GM18519 (cell line): ENCODE data around the gene LRRC37B.
"Not testable (repeated sequence)": the region's sequence is repeated elsewhere in the genome, so short reads cannot be mapped to it uniquely, and the experiment has no call there.

ENCODE experiments used
- ATAC-seq: cut with Tn5 transposase; IDR thresholded peaks from one replicate; pipeline ENCODE4 v1.9.1; 2021; ENCODE audit warnings: mild to moderate bottlenecking, moderate library complexity; ENCODE audit not compliant: unreplicated experiment, low FRiP score

The LRRC37B gene

DNA sequence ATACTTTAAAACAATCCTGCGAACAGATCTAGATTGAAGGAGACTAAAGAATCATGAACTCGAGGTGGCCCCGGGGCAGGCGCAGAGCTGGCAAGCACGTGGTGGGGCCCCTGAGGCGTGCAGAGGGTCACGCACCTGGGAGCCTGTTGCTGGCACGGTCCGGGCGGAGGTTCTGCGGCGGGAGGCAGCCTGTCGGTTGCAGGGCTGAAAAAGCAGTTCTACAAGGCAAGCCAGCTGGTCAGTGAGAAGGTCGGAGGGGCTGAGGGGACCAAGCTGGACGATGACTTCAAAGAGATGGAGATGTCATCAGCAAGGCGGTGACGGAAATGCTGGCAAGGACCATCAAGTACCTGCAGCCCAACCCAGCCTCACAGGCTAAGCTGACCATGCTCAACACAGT lies 33.1 kb downstream of the LRRC37B start:
- ATAC-seq = not testable (repeated sequence)

DNA sequence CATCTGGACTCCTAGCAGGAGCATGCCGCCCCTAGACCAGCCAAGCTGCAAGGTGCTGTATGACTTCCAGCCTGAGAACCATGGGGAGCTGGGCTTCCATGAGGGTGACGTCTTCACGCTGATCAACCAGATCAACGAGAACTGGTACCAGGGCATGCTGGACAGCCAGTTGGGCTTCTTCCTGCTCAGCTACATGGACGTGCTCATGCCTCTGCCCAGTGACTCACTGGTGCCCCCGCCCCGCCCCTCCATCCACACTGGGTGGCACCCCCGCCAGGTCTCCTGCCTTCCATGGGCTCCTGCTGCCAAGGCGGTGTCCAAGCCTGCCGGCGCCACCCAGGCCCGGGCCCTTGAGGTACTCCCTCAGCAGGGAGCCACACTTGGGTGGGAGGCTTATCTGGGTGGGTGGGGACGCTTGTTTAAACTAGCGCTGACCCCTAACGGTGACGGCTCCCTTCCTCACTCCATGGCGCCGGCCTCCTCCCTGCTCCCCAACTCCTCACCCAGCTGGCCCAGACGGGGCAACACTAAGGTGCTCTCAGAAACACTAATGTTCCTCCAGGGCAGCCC lies 34.2 kb downstream of the LRRC37B start:
- ATAC-seq = not testable (repeated sequence)

DNA sequence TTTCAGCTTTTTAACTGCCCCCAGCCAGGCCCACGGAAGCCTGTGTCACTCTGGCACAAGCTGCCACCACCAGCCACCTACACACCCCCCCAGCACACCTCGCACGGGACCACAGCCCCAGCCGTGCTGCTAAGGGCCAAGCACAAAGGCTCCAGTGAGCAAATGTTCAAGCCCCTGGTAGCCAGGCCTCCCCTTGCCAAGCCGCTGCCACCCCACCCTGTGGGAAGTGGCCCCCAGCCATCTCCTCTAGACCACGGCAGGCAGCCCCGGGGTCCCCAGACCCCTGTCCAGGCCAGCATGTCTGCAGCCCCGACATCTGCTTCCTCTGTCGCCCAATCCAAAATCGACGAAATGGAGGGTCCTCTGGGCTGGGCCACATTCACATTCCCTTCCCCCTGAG lies 35.1 kb downstream of the LRRC37B start:
- not testable (repeated sequence) for ATAC-seq

DNA sequence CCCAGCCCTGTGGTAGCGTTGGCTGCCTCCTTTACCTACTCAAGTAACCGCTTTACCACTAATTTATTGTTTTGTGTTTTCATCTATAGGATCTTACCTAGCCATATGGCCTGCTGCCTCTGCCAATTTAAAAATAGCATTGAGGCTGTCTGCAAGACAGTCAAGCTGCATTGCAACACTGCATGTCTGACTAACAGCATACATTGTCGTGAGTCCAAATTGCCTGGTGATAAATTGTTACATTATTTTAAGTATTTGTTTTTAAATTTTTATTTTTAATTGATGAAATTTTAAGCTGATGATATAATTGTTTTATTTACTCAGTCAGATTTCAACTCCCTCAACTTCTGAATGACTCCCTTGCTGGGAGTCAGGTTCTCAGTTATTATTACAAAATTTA lies 38.4 kb downstream of the LRRC37B start:
- not testable (repeated sequence) for ATAC-seq

DNA sequence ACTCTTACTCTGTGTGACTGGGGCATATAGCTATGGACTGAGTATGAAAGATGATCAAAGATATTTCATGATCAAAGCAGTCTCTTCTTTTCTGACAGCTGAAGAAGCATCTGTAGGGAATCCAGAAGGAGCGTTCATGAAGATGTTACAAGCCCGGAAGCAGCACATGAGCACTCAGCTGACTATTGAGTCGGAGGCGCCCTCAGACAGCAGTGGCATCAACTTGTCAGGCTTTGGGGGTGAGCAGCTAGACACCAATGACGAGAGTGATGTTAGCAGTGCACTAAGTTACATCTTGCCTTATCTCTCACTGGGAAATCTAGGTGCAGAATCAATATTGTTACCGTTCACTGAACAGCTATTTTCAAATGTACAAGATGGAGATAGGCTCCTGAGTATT lies 40.5 kb downstream of the LRRC37B start:
- not testable (repeated sequence) for ATAC-seq

DNA sequence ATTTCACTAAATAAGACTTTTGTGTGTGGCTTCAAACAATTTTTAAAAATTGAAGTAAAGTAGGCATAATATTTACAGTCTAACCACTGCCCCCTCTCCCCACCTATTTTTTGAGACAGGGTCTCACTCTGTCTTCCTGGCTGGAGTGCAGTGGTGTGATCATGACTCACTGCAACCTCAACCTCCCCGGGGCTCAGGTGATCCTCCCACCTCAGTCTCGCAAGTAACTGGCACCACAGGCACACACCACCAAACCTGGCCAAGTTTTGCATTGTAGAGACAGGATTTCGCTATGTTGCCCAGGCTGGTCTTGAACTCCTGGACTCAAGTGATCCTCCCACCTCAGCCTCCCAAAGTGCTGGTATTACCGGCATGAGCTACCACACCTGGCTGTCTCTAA lies 47.8 kb downstream of the LRRC37B start:
- ATAC-seq = not testable (repeated sequence)

DNA sequence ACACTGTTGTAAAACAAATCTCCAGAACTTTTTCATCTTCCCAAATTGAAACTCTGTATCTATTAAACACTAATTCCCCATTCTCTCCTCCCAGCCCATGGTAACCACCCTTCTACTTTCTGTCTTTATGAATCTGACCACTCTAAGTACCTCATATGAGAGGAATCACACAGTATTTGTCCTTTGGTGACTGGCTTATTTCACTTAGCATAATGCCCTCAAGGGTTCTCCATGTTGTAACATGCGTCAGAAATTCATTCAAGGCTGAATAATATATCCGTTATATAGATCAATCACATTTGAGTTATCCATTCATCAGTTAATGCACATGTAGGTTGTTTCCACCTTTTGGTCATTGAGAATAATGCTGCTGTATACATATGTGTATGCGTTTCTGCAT lies 48.2 kb downstream of the LRRC37B start:
- ATAC-seq = not testable (repeated sequence)

DNA sequence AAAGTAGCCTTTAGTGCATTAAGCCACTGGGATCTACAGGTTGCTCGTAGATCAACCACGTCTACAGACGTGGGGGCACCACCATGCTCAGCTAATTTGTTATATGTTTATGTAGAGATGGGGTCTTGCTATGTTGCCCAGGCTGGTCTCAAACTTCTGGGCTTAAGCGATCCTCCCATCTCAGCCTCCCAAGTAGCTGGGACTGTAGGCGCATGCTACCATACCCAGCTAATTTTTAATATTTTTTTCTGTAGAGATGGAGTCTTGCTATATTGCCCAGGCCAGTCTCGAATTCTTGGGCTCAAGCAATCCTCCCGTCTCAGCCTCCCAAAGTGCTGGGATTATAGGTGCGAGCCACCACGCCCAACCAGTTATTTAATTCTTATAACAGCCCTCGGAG lies 49.3 kb downstream of the LRRC37B start:
- not testable (repeated sequence) for ATAC-seq

DNA sequence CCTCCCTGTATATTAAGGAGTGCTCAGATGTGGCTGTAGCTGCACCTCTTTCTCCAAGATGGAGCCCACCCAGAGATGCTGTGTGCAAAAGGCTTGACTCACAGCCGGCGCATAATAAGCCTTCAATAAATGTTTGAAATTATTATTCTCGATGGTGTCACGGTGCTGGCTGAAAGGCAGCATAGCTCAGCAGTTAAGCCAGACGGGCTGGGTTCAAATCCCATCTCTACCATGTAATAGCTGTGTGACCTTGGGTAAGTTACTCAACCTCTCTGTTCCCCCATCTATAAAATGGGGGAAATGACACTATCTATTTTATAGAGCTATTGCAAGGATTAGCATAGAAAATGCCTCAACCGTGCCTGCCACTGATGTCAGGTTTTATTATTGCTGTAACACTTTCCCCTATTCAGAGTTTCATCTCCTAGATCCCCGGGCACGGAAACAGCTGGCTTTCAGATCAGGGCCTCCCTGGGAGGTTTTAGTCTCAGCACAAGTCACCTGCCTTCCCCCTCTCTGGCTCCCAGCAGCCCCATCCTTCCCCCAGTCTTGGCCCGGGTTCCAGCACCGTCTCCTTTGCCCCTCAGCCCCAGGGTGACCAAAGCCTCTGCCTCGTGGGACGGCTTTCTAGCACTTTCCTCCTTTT lies 50.4 kb downstream of the LRRC37B start:
- not testable (repeated sequence) for ATAC-seq

DNA sequence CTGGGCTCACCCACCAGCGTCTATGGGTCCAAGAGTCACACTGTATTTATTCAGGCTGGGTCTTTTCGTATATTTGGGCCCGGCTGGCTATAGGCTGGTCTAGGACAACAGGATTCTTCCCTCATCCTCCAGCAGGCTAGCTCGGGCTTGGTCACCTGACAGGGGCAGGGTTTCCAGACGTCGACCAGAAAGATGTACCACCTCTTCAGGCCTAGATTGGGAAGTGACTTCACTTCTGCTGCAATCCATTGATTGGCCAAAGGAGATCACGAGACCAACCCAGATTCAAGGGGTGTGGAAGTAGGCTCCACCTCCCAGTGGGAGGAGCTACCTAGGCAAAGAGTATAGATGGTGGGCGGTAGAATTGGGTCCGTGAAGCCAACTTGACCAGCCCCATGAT lies 53.5 kb downstream of the LRRC37B start:
- not testable (repeated sequence) for ATAC-seq

DNA sequence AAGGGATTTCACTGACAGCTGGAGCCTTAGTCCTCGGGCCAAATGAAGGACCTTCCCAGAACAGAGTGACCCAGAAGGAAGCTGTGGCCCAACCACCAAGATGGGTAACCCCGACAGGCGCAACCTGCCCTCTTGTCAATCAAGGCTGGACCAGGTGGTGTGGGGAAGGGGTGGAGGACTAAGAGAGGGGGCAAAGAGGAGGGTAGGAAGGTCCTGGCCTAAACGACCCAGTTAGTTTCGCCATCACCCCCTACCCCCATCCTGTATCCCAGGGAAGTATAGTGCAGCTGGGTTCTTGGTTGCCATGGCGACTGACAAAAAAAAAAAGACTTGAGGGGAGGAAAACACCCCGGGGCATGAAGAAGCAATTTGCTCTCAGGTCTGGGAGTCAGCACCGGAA lies 54.7 kb downstream of the LRRC37B start:
- ATAC-seq = not testable (repeated sequence)

DNA sequence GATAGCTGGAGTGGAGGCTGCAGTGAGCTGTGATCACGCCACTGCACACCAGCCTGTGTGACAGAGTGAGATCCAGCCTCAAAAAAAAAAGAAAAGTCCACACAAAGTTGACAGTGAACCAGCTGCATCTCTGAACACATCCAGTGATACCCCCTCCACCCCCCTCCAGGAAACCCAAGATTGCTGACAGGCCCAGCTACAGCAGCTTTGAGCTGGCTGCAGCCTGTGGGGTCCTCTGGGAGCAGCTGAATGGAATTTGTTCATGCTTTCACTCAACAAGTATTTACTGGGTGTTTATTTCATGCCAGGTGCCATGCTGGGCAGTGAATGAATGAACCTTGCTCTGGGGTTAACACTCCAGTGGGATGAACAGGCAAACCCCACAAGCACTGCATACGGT lies 56.9 kb downstream of the LRRC37B start:
- ATAC-seq = not testable (repeated sequence)

DNA sequence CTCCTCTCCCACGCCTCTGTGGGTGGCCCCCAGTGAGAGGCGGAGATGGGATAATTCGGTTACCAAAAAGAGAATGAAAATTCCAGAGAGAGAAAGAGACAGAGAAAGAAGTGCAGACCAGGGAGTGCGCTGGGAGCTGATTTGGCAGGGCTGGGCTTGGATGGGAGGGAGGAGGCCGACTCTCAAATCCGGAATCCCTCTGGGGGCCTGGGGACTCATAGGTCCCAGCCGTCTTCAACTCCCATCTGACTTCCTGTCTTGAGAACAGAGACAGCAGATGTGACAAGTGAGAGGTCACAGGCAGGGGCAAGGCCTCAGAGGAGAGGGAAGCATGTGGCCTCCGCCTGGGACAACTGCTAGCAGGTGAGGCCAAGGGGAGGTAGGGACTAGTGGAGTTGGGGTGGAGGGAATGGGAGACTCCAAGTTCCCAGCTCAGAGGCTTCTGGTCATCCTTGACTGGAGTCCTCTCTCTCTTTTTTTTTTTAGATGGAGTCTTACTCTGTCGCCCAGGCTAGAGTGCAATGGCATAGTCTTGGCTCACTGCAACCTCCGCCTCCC lies 59.0 kb downstream of the LRRC37B start:
- not testable (repeated sequence) for ATAC-seq

DNA sequence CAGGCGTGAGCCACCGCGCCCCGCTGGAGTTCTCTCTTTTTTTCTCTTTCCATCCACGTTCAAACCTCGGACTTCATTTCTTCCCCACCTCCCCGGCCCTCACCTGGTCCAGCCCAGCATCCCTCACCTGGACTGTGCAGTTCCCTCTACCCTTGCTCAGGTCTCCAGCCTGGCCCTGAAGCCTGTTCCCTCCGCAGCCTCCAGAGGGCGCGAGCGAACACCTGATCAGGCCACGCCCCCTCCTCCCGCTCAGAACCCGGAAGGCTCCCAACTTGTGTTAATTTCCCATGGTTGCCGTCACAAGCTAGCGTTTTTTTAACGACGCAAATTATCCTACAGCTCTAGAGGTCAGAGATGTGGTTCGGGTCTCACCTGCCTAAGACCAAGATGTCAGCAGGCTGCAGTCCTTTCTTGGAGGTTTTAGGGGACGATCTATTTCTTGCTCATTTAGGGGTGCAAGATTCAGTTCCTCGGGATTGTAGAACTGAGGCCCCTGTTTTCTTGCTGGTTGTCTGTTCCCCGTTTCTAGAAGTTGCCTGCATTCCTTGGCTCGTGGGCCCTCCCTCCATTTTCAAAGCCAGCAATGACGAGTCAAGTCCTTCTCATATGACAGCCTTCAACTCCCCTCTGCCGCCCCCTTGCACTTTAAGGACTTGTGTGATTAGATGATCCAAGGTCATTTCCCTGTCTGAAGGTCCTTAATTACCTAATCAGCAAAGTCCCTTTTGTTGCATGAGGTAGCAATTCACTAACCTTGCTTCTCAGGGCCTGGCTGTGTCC lies 59.9 kb downstream of the LRRC37B start:
- not testable (repeated sequence) for ATAC-seq

DNA sequence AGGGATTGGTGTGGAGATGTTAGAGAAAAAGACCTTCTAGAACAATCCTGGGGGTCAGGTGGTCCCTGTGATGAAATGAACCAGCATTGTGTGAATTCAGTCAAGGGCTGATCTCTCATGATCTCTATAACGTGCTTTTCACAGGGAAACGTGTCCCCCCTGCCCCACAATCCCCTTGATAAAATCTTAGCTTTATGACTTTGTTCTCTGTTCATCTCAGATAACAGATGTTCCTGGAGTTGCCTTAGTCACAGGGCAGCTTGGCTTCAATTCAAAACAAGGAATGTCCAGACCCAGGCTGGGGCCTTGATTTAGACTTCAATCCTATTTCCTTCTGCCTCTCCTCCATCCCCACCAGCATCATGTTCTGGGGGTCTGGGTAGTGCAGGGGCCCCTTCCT lies 61.9 kb downstream of the LRRC37B start:
- not testable (repeated sequence) for ATAC-seq

DNA sequence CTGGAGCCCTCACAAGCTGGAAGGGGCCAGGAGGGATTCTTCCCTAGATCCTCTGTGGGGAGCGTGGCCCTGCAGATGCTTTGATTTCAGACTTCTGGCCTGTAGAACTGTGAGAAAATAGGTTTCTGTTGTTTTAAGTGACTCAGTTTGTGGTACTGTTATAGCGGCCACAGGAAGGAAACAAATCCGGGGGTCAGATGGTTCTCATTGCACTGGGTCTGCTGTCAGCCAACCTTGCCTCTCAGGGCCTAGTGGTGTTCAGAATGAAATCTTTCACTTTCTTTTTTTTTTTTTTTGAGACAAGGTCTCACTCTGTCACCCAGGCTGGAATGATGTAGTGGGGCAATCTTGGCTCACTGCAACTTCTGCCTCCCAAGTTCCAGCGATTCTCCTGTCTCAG lies 64.8 kb downstream of the LRRC37B start:
- ATAC-seq = peak; percentile 46

DNA sequence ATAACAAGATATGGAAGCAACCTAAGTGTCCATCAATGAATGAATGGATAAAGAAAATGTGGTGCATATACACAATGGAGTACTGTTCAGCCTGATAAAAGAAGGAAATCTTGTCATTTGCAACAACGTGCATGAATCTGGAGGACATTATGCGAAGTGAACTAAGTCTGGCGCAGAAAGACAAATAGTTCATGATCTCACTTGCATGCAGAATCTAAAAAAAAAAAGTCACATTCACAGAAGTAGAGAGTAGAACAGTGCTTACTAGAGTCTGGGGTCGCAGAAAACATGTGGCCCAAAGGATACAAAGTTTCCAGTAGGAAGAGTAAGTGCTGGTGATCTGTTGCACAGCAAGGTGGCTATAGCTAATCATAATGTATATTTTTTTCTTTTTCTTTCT lies 65.9 kb downstream of the LRRC37B start:
- ATAC-seq = not testable (repeated sequence)

DNA sequence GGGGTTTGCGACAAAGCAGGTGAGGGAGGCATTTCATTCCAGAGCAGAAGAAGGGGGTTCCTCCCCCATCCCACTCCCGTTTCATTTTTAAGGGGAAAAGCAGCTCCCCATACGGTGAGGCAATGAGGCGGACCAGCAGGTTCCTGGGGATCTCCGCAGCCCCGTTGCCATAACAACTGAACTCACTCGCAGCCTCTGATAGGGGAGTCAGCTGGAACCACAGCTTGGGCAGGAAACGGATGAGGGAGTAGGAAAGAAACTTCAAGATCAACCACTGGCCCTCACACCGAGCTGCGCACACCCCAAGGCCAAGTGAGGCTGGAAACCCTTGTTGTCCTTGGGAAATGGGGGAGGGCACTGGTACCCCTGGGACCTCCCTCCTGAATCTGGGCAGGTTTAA lies 72.6 kb downstream of the LRRC37B start:
- not testable (repeated sequence) for ATAC-seq

DNA sequence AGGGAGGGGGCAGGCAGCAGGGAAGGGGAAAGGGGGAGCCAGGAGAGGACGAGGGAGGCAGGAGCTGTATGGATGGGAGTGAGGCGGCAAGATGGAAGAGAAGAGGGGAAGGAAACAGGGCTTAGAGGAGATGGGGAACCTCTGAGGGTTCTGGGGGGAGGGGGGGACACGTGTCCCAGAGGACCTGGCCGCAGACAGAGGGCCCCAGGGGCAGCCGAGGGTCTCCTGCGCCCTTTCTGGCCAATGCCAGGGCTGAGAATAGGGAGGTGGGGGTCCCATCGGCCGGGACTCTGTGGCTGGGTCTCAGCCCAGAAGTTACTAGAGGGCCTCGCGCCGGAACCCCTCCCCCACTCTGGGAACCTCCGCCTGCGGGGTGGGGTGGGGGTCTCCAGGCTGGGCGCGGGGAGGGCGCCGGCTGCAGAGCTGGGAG lies 76.4 kb downstream of the LRRC37B start:
- not testable (repeated sequence) for ATAC-seq

DNA sequence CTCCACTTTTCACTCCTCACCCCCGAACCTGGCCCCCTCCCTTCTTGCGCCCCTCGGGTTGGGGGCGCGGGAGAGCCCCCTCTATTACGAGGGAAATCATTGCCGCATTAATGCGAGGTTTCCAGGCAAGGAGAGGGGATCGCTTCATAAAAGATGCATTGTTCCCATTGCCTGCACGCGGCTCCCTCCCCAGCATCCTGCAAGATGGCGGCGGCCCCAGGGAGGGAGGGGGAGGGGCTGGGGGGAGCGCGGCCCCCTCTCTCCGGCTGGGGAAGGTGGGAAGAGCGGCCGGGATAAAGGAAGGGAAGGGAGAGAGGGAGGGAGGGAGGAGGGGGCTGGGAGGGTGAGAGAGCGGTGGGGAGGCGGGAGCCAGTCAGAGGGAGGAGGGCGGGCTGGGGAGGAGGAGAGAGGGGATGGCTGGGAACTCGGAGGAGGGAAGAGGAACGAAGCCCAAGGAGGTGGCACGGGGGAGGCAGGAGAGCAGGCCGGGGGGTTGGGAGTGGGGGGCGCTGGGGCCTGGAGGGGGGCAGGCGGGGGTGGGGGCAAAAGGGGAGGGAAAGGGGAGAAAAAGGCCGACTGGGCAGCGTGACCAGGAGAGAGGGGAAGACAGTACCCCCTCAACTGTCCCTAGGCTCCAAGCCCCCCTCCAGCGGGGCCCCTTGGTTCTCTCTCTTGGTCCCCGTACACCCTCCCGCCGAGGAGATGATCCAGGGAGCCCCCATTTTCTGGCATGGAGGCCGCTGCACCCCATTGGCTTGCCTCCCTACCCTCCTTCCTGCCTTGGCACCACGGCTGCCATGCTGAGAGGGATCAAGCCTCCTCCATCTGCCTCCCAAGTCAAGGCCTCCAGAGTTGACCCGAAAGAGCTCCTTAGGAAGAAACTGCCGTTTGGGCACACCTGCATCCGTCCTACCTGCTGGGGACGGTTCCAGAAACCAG lies 77.1 kb downstream of the LRRC37B start:
- not testable (repeated sequence) for ATAC-seq
